Cardiac muscle cell (in vitro differentiated cells and primary cell): ENCODE measurements around the gene PCK2. TPM values are rescaled to one million over a fixed set of nuclear protein-coding genes. Genes with fewer than 3 reads are reported as not detected.
A peak's percentile ranks its signal among the peaks of the same experiment; 100 is the strongest.

Source experiments
- DNase-seq, 2 donors: peaks; one replicate each; pipeline versions ENCODE4 v3.0.0 to v3.0.0-alpha.2; 2010 to 2017; ENCODE audit warnings: low read depth in 1 of 2, low spot score in 1 of 2
- H3K27ac ChIP-seq: fragments of 200-600 bp; sonication (generic); 2 replicates; pipeline ENCODE4 v1.5.1; 2016
- H3K27me3 ChIP-seq: fragments of 200-600 bp; sonication (generic); 2 replicates; pipeline ENCODE4 v1.6.0; 2016; ENCODE audit warnings: control low read depth
- H3K36me3 ChIP-seq: fragments of 200-600 bp; sonication (generic); 2 replicates; pipeline ENCODE4 v1.5.1; 2016; ENCODE audit warnings: control low read depth
- H3K4me1 ChIP-seq: fragments of 200-600 bp; sonication (generic); 2 replicates; pipeline ENCODE4 v1.8.1; 2017; ENCODE audit warnings: low read depth, mild to moderate bottlenecking, mixed run types
- H3K4me3 ChIP-seq: fragments of 200-600 bp; sonication (generic); 2 replicates; pipeline ENCODE4 v1.5.1; 2016; ENCODE audit warnings: mild to moderate bottlenecking
- H3K9me3 ChIP-seq: fragments of 200-600 bp; sonication (generic); 2 replicates; pipeline ENCODE4 v1.5.1; 2017; ENCODE audit warnings: low read depth, mild to moderate bottlenecking, control low read depth
- CTCF ChIP-seq: IDR thresholded peaks from 2 replicates; pipeline ENCODE4 v1.5.1; 2012; ENCODE audit warnings: low read depth, mild to moderate bottlenecking, low read length
- polyA plus RNA-seq: library from polyadenylated mRNA; unstranded; fragments of >200 nt; fragmentation: Nextera tagmentation; extraction: Ambion mirVana; gene quantifications from 2 replicates; pipeline ENCODE4 v1.2.1, GENCODE V29; 2016
- total RNA-seq: library from RNA; depleted of rRNA; stranded (reverse); fragments of >200 nt; gene quantifications from 2 replicates; pipeline ENCODE4 v1.2.3, GENCODE V29; 2016

The PCK2 gene
- total and polyA plus RNA-seq, 2 experiments from 2014 or later: 12.2 to 18.9 TPM

- peaks cover 38% of the 10 kb centered on the region for H3K36me3 ChIP-seq
- peak overlapping the region; percentile 48 for H3K27ac ChIP-seq
- no peaks in the 10 kb centered on the region for H3K27me3 ChIP-seq
- TF ChIP-seq CTCF: no peak
- no peaks in the 10 kb centered on the region for H3K9me3 ChIP-seq
- H3K4me1 ChIP-seq: no peaks in the 10 kb centered on the region
- DNase-seq: no peak
- no peak overlapping the region for H3K4me3 ChIP-seq
These were observed 29.6 kb downstream of the PCK2 start for GRCh38 chr14:24123424-24124417.

GRCh38 chr14:24126939-24127338 lies 32.8 kb downstream of the PCK2 start:
- Histone ChIP-seq H3K9me3 (no peaks in the 10 kb centered on the region), H3K27ac (no peak overlapping the region), H3K27me3 (no peaks in the 10 kb centered on the region), H3K36me3 (peaks cover 12% of the 10 kb centered on the region), H3K4me1 (peaks cover 27% of the 10 kb centered on the region), H3K4me3 (no peak overlapping the region)
- DNase-seq: no peak
- TF ChIP-seq CTCF: no peak

GRCh38 chr14:24127673-24128072 lies 33.6 kb downstream of the PCK2 start:
- Histone ChIP-seq H3K27me3 (no peaks in the 10 kb centered on the region), H3K4me1 (peaks cover 35% of the 10 kb centered on the region), H3K4me3 (no peak overlapping the region), H3K9me3 (no peaks in the 10 kb centered on the region), H3K36me3 (peaks cover 10% of the 10 kb centered on the region), H3K27ac (no peak overlapping the region)
- no peak for TF ChIP-seq CTCF
- DNase-seq: no peak

GRCh38 chr14:24129410-24129998 lies 35.4 kb downstream of the PCK2 start:
- Histone ChIP-seq H3K36me3 (no peaks in the 10 kb centered on the region), H3K4me3 (no peak overlapping the region), H3K27me3 (no peaks in the 10 kb centered on the region), H3K4me1 (peaks cover 40% of the 10 kb centered on the region), H3K27ac (peak overlapping the region; percentile 96), H3K9me3 (no peaks in the 10 kb centered on the region)
- no peak for DNase-seq
- TF ChIP-seq CTCF: no peak

GRCh38 chr14:24130380-24130716 lies 36.2 kb downstream of the PCK2 start, which contains the start of gene FITM1:
FITM1 (plus strand) TSS chr14:24130659; CDS start chr14:24131564, 905 bp downstream.
- no peaks in the 10 kb centered on the region for H3K36me3 ChIP-seq
- H3K27me3 ChIP-seq: no peaks in the 10 kb centered on the region
- DNase-seq: peak in 1 of 2 donors; percentile 28
- peaks cover 40% of the 10 kb centered on the region for H3K4me1 ChIP-seq
- TF ChIP-seq CTCF: no peak
- no peaks in the 10 kb centered on the region for H3K9me3 ChIP-seq
- peak within 1 kb of the TSS; percentile 96 for H3K27ac ChIP-seq
- peak within 1 kb of the TSS; percentile 8 for H3K4me3 ChIP-seq
